Measurements from ENCODE around the gene CCL22.

The CCL22 gene

GRCh38 chr16:57380671-57381462 is 22.3 kb downstream of the CCL22 start:
- H3K36me3 ChIP-seq (ENCODE audit: control insufficient read depth, low read depth, low read length), result no peaks in the 10 kb centered on the region
- H3K4me3 ChIP-seq (ENCODE audit: low read length), result no peak overlapping the region
- no peaks in the 10 kb centered on the region for H3K4me1 ChIP-seq (ENCODE audit: control insufficient read depth, low read depth, low read length)
- no peak overlapping the region for H3K27ac ChIP-seq (ENCODE audit: low read length)
- H3K9ac ChIP-seq (ENCODE audit: low read length), result no peak overlapping the region
- H3K27me3 ChIP-seq (ENCODE audit: control insufficient read depth, insufficient read depth, low read length), result no peaks in the 10 kb centered on the region
- no peaks in the 10 kb centered on the region for H3K9me3 ChIP-seq (ENCODE audit: control insufficient read depth, low read depth, low read length)

GRCh38 chr16:57381791-57382534 is 23.4 kb downstream of the CCL22 start:
- Histone ChIP-seq H3K9me3 (ENCODE audit: control insufficient read depth, low read depth, low read length) (no peaks in the 10 kb centered on the region), H3K27me3 (ENCODE audit: control insufficient read depth, insufficient read depth, low read length) (no peaks in the 10 kb centered on the region), H3K4me1 (ENCODE audit: control insufficient read depth, low read depth, low read length) (peaks cover 4% of the 10 kb centered on the region), H3K27ac (ENCODE audit: low read length) (no peak overlapping the region), H3K9ac (ENCODE audit: low read length) (no peak overlapping the region), H3K36me3 (ENCODE audit: control insufficient read depth, low read depth, low read length) (no peaks in the 10 kb centered on the region), H3K4me3 (ENCODE audit: low read length) (no peak overlapping the region)

- Histone ChIP-seq H3K9me3 (ENCODE audit: control insufficient read depth, low read depth, low read length) (no peaks in the 10 kb centered on the region), H3K4me1 (ENCODE audit: control insufficient read depth, low read depth, low read length) (peaks cover 4% of the 10 kb centered on the region), H3K9ac (ENCODE audit: low read length) (no peak overlapping the region), H3K4me3 (ENCODE audit: low read length) (no peak overlapping the region), H3K27ac (ENCODE audit: low read length) (no peak overlapping the region), H3K27me3 (ENCODE audit: control insufficient read depth, insufficient read depth, low read length) (no peaks in the 10 kb centered on the region), H3K36me3 (ENCODE audit: control insufficient read depth, low read depth, low read length) (no peaks in the 10 kb centered on the region)
These were observed 24.1 kb downstream of the CCL22 start for GRCh38 chr16:57382535-57383275.

GRCh38 chr16:57383276-57384247 is 25.0 kb downstream of the CCL22 start:
- no peaks in the 10 kb centered on the region for H3K27me3 ChIP-seq (ENCODE audit: control insufficient read depth, insufficient read depth, low read length)
- no peak overlapping the region for H3K4me3 ChIP-seq (ENCODE audit: low read length)
- no peaks in the 10 kb centered on the region for H3K36me3 ChIP-seq (ENCODE audit: control insufficient read depth, low read depth, low read length)
- H3K4me1 ChIP-seq (ENCODE audit: control insufficient read depth, low read depth, low read length), result peaks cover 4% of the 10 kb centered on the region
- no peak overlapping the region for H3K9ac ChIP-seq (ENCODE audit: low read length)
- H3K9me3 ChIP-seq (ENCODE audit: control insufficient read depth, low read depth, low read length), result no peaks in the 10 kb centered on the region
- H3K27ac ChIP-seq (ENCODE audit: low read length), result no peak overlapping the region

- H3K9me3 ChIP-seq (ENCODE audit: control insufficient read depth, low read depth, low read length), result no peaks in the 10 kb centered on the region
- H3K36me3 ChIP-seq (ENCODE audit: control insufficient read depth, low read depth, low read length), result no peaks in the 10 kb centered on the region
- H3K4me3 ChIP-seq (ENCODE audit: low read length), result no peak overlapping the region
- no peak overlapping the region for H3K27ac ChIP-seq (ENCODE audit: low read length)
- no peaks in the 10 kb centered on the region for H3K27me3 ChIP-seq (ENCODE audit: control insufficient read depth, insufficient read depth, low read length)
- H3K4me1 ChIP-seq (ENCODE audit: control insufficient read depth, low read depth, low read length), result peaks cover 4% of the 10 kb centered on the region
- H3K9ac ChIP-seq (ENCODE audit: low read length), result no peak overlapping the region
These were observed 25.9 kb downstream of the CCL22 start for GRCh38 chr16:57384248-57385070.

GRCh38 chr16:57385083-57385482 is 26.5 kb downstream of the CCL22 start:
- Histone ChIP-seq H3K27me3 (ENCODE audit: control insufficient read depth, insufficient read depth, low read length) (no peaks in the 10 kb centered on the region), H3K9me3 (ENCODE audit: control insufficient read depth, low read depth, low read length) (no peaks in the 10 kb centered on the region), H3K36me3 (ENCODE audit: control insufficient read depth, low read depth, low read length) (no peaks in the 10 kb centered on the region), H3K4me1 (ENCODE audit: control insufficient read depth, low read depth, low read length) (peaks cover 4% of the 10 kb centered on the region), H3K27ac (ENCODE audit: low read length) (no peak overlapping the region), H3K9ac (ENCODE audit: low read length) (no peak overlapping the region), H3K4me3 (ENCODE audit: low read length) (no peak overlapping the region)

GRCh38 chr16:57386381-57386951 is 27.9 kb downstream of the CCL22 start:
- Histone ChIP-seq H3K4me1 (ENCODE audit: control insufficient read depth, low read depth, low read length) (peaks cover 4% of the 10 kb centered on the region), H3K9me3 (ENCODE audit: control insufficient read depth, low read depth, low read length) (no peaks in the 10 kb centered on the region), H3K27ac (ENCODE audit: low read length) (no peak overlapping the region), H3K27me3 (ENCODE audit: control insufficient read depth, insufficient read depth, low read length) (no peaks in the 10 kb centered on the region), H3K4me3 (ENCODE audit: low read length) (no peak overlapping the region), H3K36me3 (ENCODE audit: control insufficient read depth, low read depth, low read length) (no peaks in the 10 kb centered on the region), H3K9ac (ENCODE audit: low read length) (no peak overlapping the region)

- no peaks in the 10 kb centered on the region for H3K27me3 ChIP-seq (ENCODE audit: control insufficient read depth, insufficient read depth, low read length)
- peaks cover 4% of the 10 kb centered on the region for H3K4me1 ChIP-seq (ENCODE audit: control insufficient read depth, low read depth, low read length)
These were observed 29.2 kb downstream of the CCL22 start for GRCh38 chr16:57387598-57388354.

GRCh38 chr16:57388359-57389086 is 29.9 kb downstream of the CCL22 start:
- no peaks in the 10 kb centered on the region for H3K36me3 ChIP-seq (ENCODE audit: control insufficient read depth, low read depth, low read length)
- H3K4me1 ChIP-seq (ENCODE audit: control insufficient read depth, low read depth, low read length), result peaks cover 4% of the 10 kb centered on the region
- H3K9ac ChIP-seq (ENCODE audit: low read length), result no peak overlapping the region
- no peak overlapping the region for H3K27ac ChIP-seq (ENCODE audit: low read length)
- no peaks in the 10 kb centered on the region for H3K27me3 ChIP-seq (ENCODE audit: control insufficient read depth, insufficient read depth, low read length)
- no peaks in the 10 kb centered on the region for H3K9me3 ChIP-seq (ENCODE audit: control insufficient read depth, low read depth, low read length)
- H3K4me3 ChIP-seq (ENCODE audit: low read length), result no peak overlapping the region

More at GRCh38 chr16:57387598-57388354, 29.2 kb downstream of the CCL22 start:
- no peak overlapping the region for H3K27ac ChIP-seq (ENCODE audit: low read length)
- no peak overlapping the region for H3K4me3 ChIP-seq (ENCODE audit: low read length)
- H3K9me3 ChIP-seq (ENCODE audit: control insufficient read depth, low read depth, low read length), result no peaks in the 10 kb centered on the region
- no peaks in the 10 kb centered on the region for H3K36me3 ChIP-seq (ENCODE audit: control insufficient read depth, low read depth, low read length)
- H3K9ac ChIP-seq (ENCODE audit: low read length), result no peak overlapping the region

Data from iPS-18a (cell line).